Measurements from ENCODE around the gene USP38.

DNA sequence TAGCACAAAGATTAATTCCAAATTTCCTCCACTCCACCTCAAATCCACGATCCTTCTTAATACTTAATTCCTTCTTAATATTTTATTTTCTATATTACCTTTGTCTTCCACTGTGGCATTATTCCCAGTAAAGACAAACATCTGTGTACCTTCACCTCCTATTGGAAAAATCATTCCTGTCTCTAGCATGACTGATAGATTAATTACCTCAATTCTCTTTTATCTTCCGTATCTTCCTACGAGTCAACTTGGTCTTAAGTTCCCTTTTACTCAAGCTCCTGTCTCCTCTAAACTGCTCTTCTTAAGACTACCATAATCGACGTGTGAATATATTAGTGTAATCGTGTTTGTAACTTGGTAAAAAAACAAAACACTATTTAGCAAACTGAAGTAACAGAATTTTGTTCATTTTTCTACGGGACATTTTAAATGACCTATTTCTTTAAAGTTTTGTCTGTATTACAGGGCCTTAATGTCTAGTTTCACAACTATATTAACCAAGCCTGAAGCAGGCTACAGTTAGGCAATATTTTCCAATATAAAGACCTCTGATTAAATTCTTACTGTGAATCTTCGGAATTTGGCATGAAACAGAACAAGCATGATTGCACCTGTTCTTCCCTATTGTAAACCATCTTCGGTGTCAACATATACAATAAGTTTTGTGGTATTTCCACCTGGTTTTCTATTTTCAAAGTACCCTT lies 1.1 kb upstream of the USP38 start:
- TF ChIP-seq, protein P1, sequence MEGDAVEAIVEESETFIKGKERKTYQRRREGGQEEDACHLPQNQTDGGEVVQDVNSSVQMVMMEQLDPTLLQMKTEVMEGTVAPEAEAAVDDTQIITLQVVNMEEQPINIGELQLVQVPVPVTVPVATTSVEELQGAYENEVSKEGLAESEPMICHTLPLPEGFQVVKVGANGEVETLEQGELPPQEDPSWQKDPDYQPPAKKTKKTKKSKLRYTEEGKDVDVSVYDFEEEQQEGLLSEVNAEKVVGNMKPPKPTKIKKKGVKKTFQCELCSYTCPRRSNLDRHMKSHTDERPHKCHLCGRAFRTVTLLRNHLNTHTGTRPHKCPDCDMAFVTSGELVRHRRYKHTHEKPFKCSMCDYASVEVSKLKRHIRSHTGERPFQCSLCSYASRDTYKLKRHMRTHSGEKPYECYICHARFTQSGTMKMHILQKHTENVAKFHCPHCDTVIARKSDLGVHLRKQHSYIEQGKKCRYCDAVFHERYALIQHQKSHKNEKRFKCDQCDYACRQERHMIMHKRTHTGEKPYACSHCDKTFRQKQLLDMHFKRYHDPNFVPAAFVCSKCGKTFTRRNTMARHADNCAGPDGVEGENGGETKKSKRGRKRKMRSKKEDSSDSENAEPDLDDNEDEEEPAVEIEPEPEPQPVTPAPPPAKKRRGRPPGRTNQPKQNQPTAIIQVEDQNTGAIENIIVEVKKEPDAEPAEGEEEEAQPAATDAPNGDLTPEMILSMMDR (IDR thresholded peaks at IDR 0.05) = no peak
- TF ChIP-seq EZH2 (IDR thresholded peaks at IDR 0.05) (no peak), EZH2phosphoT487 (IDR thresholded peaks at IDR 0.05) (no peak)
